PC-9 (cell line): ENCODE results near the gene LEMD3. TPM values are rescaled to one million over a fixed set of nuclear protein-coding genes. Genes with fewer than 3 reads are reported as not detected.

Experiments used
- BruUV-seq: library from RNA; stranded (reverse); fragments of 400-500 nt; replicated peaks from 2 replicates; lab custom pipeline; 2021; lab: Mats Ljungman, UMichigan
- CTCF ChIA-PET: fragments of 300-600 bp; sonication (Branson Sonifier 250); formaldehyde crosslinking; loops from one replicate; lab custom pipeline; 2022; ENCODE audit warnings: antibody characterized with exemption; lab: Charles Lee
- POLR2A ChIA-PET: fragments of 300-600 bp; sonication (Branson Sonifier 250); formaldehyde crosslinking; loops from one replicate; lab custom pipeline; 2022; ENCODE audit warnings: antibody characterized with exemption; ENCODE audit not compliant: unreplicated experiment; lab: Charles Lee
- DNase-seq, 2 experiments: peaks; one replicate each; pipeline versions ENCODE4 v3.0.0 to v3.0.0-alpha.2; 2015 to 2022; ENCODE audit warnings: mixed read lengths in 1 of 2
- H2AFZ ChIP-seq: fragments of 200-600 bp; sonication (generic); 2 replicates; pipeline ENCODE4 v1.8.1; 2017; ENCODE audit warnings: antibody characterized with exemption
- H3F3A ChIP-seq: fragments of 200-600 bp; sonication (generic); 2 replicates; pipeline ENCODE4 v1.8.1; 2017; ENCODE audit warnings: antibody characterized with exemption, mild to moderate bottlenecking, low read depth; ENCODE audit not compliant: insufficient read depth
- H3K27ac ChIP-seq: fragments of 200-600 bp; sonication (generic); 2 replicates; pipeline ENCODE4 v1.6.1; 2016; ENCODE audit warnings: mixed run types
- H3K27me3 ChIP-seq: fragments of 200-600 bp; sonication (generic); 2 replicates; pipeline ENCODE4 v1.6.1; 2016; ENCODE audit warnings: low read depth, mixed run types; ENCODE audit not compliant: insufficient read depth
- H3K36me3 ChIP-seq: fragments of 200-600 bp; sonication (generic); 2 replicates; pipeline ENCODE4 v1.6.1; 2016; ENCODE audit warnings: low read depth, mixed run types
- H3K4me1 ChIP-seq: fragments of 200-600 bp; sonication (generic); replicated peaks from 2 replicates; pipeline ENCODE4 v1.6.1; 2016; ENCODE audit warnings: mixed run types; ENCODE audit not compliant: insufficient read depth
- H3K4me2 ChIP-seq: fragments of 200-600 bp; sonication (generic); 2 replicates; pipeline ENCODE4 v1.6.1; 2017; ENCODE audit warnings: mixed run types
- H3K4me3 ChIP-seq: fragments of 200-600 bp; sonication (generic); 2 replicates; pipeline ENCODE4 v1.6.1; 2016; ENCODE audit warnings: mixed run types
- H3K79me2 ChIP-seq: fragments of 200-600 bp; sonication (generic); 2 replicates; pipeline ENCODE4 v1.6.1; 2017; ENCODE audit warnings: low read depth, mixed run types
- H3K9me2 ChIP-seq: fragments of 200-600 bp; sonication (generic); 2 replicates; pipeline ENCODE4 v1.8.1; 2017; ENCODE audit warnings: mild to moderate bottlenecking; ENCODE audit not compliant: insufficient read depth
- H3K9me3 ChIP-seq: fragments of 200-600 bp; sonication (generic); 2 replicates; pipeline ENCODE4 v1.8.1; 2016; ENCODE audit warnings: low read depth; ENCODE audit not compliant: insufficient read depth
- H4K20me1 ChIP-seq: fragments of 200-600 bp; sonication (generic); 2 replicates; pipeline ENCODE4 v1.8.1; 2017; ENCODE audit not compliant: insufficient read depth
- CTCF ChIP-seq: fragments of 200-600 bp; sonication (generic); conservative IDR thresholded peaks from 2 replicates; pipeline ENCODE4 v1.6.1; 2017; ENCODE audit warnings: mixed run types, antibody characterized with exemption, mild to moderate bottlenecking, moderate library complexity
- EZH2 ChIP-seq: fragments of 200-600 bp; sonication (generic); IDR thresholded peaks from 2 replicates; pipeline ENCODE4 v1.8.0; 2017; ENCODE audit warnings: antibody characterized with exemption, low read depth
- intact Hi-C: fragments of 100-400 bp; cut with micrococcal nuclease; formaldehyde crosslinking; loops from one replicate; pipeline ENCODE4 v1.10.0; 2022; ENCODE audit not compliant: unreplicated experiment
- total RNA-seq: library from RNA; stranded (reverse); gene quantifications from 2 replicates; pipeline ENCODE4 v1.2.3, GENCODE V29; 2021

The LEMD3 gene
- total RNA-seq, 1 experiment from 2014 or later, result 24.4 TPM

DNA sequence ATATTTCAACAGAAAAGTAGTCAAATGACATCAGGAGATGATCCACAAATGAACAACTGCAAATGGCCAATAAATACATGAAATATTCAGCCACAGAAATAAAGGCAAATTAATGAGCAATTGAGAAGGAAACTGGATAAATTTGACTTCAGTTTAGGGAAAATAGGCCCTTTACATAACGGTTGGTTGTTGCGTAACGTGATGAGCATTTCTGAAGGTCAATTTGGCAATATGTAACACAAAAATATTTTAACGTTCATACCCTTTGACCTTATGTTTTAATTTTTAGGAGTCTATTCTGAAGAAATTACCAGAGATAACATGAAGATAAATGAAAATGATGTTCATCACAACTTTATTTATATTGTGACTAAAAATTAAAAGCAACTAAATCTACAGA, 94.4 kb downstream of the LEMD3 start:
- no TSS peak for BruUV-seq
- ChIA-PET CTCF (no interaction called here), POLR2A (no interaction called here)
- Histone ChIP-seq H3K9me2 (0 out of 2 replicates have a peak, but pooled peaks cover 6% of the 10 kb centered on the region), H3K4me3 (no peak overlapping the region), H2AFZ (no peak overlapping the region), H3K27me3 (no peaks in the 10 kb centered on the region), H3K9me3 (no peaks in the 10 kb centered on the region), H4K20me1 (no peaks in the 10 kb centered on the region), H3K27ac (no peak overlapping the region), H3F3A (no peaks in the 10 kb centered on the region), H3K36me3 (no peaks in the 10 kb centered on the region), H3K79me2 (no peaks in the 10 kb centered on the region), H3K4me1 (no peaks in the 10 kb centered on the region), H3K4me2 (no peak overlapping the region)
- DNase-seq, result no peak
- intact Hi-C loops, result no loop called here
- no peak for TF ChIP-seq EZH2
- TF ChIP-seq CTCF, result no peak

DNA sequence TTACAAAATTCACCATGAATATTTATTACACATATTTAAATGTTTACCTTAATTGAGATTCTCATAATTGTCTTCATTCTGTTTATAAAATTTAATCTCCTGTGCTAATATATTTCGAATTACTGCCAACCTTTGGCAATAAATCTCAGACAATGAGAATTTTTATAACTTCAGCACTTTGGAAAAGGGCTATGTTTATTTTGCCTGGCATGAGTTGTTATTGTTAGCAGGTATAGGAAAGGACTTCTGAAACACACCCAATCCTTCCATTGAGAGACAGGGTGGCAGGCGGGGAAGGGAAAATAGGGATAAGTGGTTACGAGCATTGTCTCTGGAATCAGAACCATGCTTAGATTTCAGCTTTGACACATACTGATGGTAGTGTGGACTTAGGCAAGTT, 97.0 kb downstream of the LEMD3 start:
- POLR2A ChIA-PET, result no interaction called here
- Histone ChIP-seq H3K9me3 (no peaks in the 10 kb centered on the region), H3F3A (no peaks in the 10 kb centered on the region), H2AFZ (no peak overlapping the region), H4K20me1 (no peaks in the 10 kb centered on the region), H3K79me2 (no peaks in the 10 kb centered on the region), H3K9me2 (0 out of 2 replicates have a peak, but pooled peaks cover 6% of the 10 kb centered on the region), H3K4me2 (no peak overlapping the region), H3K4me3 (no peak overlapping the region), H3K4me1 (peaks cover 9% of the 10 kb centered on the region; the same call in 1 of the 2 replicates), H3K27me3 (no peaks in the 10 kb centered on the region), H3K27ac (no peak overlapping the region), H3K36me3 (no peaks in the 10 kb centered on the region)
- intact Hi-C loops, result no loop called here
- TF ChIP-seq EZH2 (no peak), CTCF (no peak)
- CTCF ChIA-PET, result no interaction called here
- DNase-seq, result no peak
- BruUV-seq, result no TSS peak

- Histone ChIP-seq H2AFZ (no peak overlapping the region), H3K9me3 (no peaks in the 10 kb centered on the region), H3K4me2 (no peak overlapping the region), H3K4me3 (no peak overlapping the region), H3K27me3 (no peaks in the 10 kb centered on the region), H3K4me1 (peaks cover 9% of the 10 kb centered on the region; the same call in 1 of the 2 replicates), H3F3A (no peaks in the 10 kb centered on the region), H3K27ac (no peak overlapping the region), H3K79me2 (no peaks in the 10 kb centered on the region), H4K20me1 (no peaks in the 10 kb centered on the region), H3K36me3 (no peaks in the 10 kb centered on the region), H3K9me2 (0 out of 2 replicates have a peak, but pooled peaks cover 6% of the 10 kb centered on the region)
- intact Hi-C loops, result loop anchor here (10.0 kb wide), 1 partner anchor 475 kb away; no protein-coding TSS in a partner anchor
- no peak for DNase-seq
- TF ChIP-seq CTCF, result no peak
- no peak for TF ChIP-seq EZH2
- POLR2A ChIA-PET, result no interaction called here
- no TSS peak for BruUV-seq
- CTCF ChIA-PET, result no interaction called here
Measured at GRCh38 chr12:65269603-65270002, 100.2 kb downstream of the LEMD3 start.
